ENCODE results near the gene PPT1. TPM values are rescaled to one million over a fixed set of nuclear protein-coding genes. Genes with fewer than 3 reads are reported as not detected.

PPT1 gene
- total RNA-seq, 6 donors from 2014 or later, result 35.6 to 190 (median 95.3) TPM

DNA sequence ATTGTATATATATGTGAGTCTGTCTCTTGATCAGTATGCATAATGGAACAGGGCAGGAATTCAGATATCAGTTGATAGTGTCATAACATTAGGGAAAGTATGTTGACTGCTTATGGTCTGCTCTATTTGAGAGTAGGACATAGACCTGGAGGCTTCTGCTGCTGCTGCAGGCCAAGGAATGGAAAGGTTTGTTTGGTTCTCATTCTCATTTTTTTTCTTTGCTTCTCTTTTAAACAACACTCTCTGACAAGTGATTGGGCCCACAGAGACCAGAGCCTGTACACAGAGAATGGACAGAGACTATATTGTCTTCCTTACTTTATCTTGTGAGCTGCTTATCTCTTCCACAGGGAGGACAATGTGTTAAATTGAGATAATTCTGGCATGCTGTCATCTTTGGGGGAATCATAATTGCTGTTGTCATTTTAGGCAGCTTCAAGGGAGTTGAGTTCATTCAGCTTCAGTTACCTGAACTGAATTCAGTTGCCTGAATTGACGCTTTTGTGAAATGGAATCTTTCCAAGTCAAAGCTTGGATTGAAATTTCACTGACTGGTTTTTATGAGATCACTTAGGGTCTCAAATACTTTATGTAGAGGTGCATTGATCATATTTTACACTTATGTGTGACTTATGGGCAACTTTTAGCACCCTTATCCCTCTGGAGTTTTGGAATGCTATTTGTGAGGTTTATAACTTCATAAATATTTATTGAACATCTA lies 39.6 kb downstream of the PPT1 start:
- Histone ChIP-seq H3K27me3 (no peaks in the 10 kb centered on the region), H3K4me1 (peaks cover 63 to 83% (median 73%) of the 10 kb centered on the region in 4 donors), H3K36me3 (peaks cover 0 to 43% (median 9%) of the 10 kb centered on the region in 4 donors), H3K4me3 (no peak overlapping the region), H3K27ac (peak overlapping the region in 3 of 4 donors; percentile 53 to 81 (median 80)), H3K9me3 (no peaks in the 10 kb centered on the region)
- TF ChIP-seq POLR2AphosphoS5 (IDR thresholded peaks at IDR 0.05) (no peak), EP300 (IDR thresholded peaks at IDR 0.05) (no peak), POLR2A (IDR thresholded peaks at IDR 0.05) (no peak)
- TF ChIP-seq, protein P1, sequence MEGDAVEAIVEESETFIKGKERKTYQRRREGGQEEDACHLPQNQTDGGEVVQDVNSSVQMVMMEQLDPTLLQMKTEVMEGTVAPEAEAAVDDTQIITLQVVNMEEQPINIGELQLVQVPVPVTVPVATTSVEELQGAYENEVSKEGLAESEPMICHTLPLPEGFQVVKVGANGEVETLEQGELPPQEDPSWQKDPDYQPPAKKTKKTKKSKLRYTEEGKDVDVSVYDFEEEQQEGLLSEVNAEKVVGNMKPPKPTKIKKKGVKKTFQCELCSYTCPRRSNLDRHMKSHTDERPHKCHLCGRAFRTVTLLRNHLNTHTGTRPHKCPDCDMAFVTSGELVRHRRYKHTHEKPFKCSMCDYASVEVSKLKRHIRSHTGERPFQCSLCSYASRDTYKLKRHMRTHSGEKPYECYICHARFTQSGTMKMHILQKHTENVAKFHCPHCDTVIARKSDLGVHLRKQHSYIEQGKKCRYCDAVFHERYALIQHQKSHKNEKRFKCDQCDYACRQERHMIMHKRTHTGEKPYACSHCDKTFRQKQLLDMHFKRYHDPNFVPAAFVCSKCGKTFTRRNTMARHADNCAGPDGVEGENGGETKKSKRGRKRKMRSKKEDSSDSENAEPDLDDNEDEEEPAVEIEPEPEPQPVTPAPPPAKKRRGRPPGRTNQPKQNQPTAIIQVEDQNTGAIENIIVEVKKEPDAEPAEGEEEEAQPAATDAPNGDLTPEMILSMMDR (IDR thresholded peaks at IDR 0.05), result no peak
- no peak for DNase-seq
- ATAC-seq (ENCODE audit: low FRiP score in 2 of 2), result no peak
- WGBS, 2 donors, result 67 to 71% methylated on average over 1 of the region's 1 CpG

DNA sequence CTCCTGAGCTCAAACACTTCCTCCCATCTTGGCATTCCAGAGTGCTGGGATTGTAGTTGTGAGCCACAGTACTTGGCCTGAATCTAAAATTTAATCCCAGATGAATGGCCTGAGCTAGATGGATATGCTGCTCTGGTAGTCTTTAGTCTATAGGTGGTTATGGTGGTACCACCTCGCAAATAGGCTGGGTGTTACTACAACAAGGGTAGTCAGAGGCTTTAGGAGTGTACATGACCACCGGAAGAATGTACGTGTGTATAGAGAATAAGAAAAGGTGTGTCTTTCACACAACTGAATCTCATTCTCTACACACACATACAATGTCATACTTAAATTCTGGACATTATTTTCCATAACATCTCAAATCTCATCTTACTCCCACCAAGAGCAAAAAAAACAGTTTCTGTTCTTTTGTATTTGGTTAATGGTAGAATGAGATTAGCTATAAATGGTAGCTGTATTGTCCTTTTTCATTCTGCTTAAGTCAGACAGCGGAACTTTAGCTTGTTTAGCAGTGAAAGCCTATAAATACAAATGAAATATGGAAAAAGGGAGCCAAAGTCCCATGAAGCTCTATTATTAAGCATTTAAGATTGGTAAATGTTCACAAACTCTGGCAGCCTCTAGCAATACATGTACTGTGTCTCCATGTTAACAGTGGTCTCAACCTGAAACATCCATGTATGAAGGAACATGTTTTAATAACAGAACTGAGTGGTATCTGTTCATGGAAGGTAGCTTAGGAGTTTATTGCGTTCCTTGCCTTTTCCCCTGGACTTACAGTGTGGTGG lies 40.3 kb downstream of the PPT1 start:
- no peaks in the 10 kb centered on the region for H3K27me3 ChIP-seq
- no peak overlapping the region for H3K4me3 ChIP-seq
- 93 to 98% methylated on average over 5 of the region's 5 CpGs for WGBS, 2 donors

DNA sequence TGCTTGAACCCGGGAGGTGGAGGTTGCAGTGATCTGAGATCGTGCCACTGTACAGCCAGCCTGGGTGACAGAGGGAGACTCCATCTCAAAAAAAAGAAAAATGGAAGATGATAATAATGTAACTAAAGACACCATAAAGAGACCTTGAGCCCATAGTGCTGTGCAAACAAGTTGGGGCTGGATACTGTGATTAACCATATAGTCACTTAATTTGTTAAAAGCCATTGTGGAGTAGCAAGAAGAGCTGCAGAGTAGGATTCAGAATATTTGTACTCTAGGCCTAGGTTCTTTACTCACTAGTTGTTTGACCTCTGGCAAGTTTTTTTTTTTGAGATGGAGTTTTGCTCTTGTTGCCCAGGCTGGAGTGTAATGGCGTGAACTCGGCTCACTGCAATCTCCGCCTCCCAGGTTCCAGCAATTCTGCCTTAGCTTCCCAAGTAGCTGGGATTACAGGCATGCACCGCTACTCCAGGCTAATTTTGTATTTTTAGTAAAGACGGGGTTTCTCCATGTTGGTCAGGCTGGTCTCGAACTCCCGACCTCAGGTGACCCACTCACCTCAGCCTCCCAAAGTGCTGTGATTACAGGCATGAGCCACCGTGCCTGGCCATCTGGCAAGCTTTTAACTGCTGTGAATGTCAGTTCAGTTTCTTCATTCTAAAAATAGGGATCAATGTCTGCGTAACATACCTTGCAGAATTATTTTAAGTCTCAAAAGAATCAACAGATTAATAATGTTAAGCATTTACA lies 43.7 kb downstream of the PPT1 start:
- no peak overlapping the region for H3K4me3 ChIP-seq
- no peaks in the 10 kb centered on the region for H3K27me3 ChIP-seq
- H3K36me3 ChIP-seq, result peaks cover 0 to 39% (median 0%) of the 10 kb centered on the region in 4 donors
- TF ChIP-seq POLR2AphosphoS5 (IDR thresholded peaks at IDR 0.05), result no peak
- no peak for TF ChIP-seq POLR2A (IDR thresholded peaks at IDR 0.05)
- TF ChIP-seq, protein P1 (IDR thresholded peaks at IDR 0.05), result no peak
- TF ChIP-seq EP300 (IDR thresholded peaks at IDR 0.05), result no peak
- 94% methylated on average over 10 to 11 of the region's 11 CpGs for WGBS, 2 donors
- H3K9me3 ChIP-seq, result no peaks in the 10 kb centered on the region
- peaks cover 50 to 83% (median 65%) of the 10 kb centered on the region in 4 donors for H3K4me1 ChIP-seq
- no peak for DNase-seq
- H3K27ac ChIP-seq, result no peak overlapping the region
- no peak for ATAC-seq (ENCODE audit: low FRiP score in 2 of 2)

More for the DNA sequence above, 40.3 kb downstream of the PPT1 start:
- Histone ChIP-seq H3K36me3 (peaks cover 0 to 41% (median 4%) of the 10 kb centered on the region in 4 donors), H3K27ac (peak overlapping the region in 2 of 4 donors; percentile 80 to 81), H3K4me1 (peaks cover 63 to 84% (median 73%) of the 10 kb centered on the region in 4 donors), H3K9me3 (no peaks in the 10 kb centered on the region)
- ATAC-seq (ENCODE audit: low FRiP score in 2 of 2), result no peak
- no peak for TF ChIP-seq POLR2A (IDR thresholded peaks at IDR 0.05)
- TF ChIP-seq, protein P1 (IDR thresholded peaks at IDR 0.05), result no peak
- TF ChIP-seq POLR2AphosphoS5 (IDR thresholded peaks at IDR 0.05), result no peak
- no peak for TF ChIP-seq EP300 (IDR thresholded peaks at IDR 0.05)
- DNase-seq, result no peak

DNA sequence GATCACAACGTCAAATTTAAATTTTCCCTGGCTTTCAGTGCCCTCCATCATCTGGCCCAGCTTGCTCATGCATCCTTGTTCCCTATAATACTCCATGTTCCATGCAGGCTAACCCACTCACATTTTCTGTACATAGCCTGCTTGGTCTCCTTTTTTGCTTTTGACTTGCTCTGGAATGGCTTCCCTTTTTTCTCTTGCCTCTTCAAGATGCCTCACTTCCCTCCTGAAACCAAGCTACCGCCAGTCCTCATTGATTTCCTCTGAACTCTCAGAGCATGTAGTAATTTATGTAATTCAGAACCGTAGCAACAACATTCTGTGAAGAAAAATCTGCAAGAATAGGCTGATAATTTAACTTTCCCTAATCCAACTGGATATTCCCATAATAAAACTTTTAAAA lies 46.2 kb downstream of the PPT1 start:
- ATAC-seq (ENCODE audit: low FRiP score in 2 of 2) (peak in 1 of 2 donors; percentile 32), DNase-seq (no peak)
- Histone ChIP-seq H3K27ac (peak overlapping the region in 1 of 4 donors; percentile 30), H3K27me3 (no peaks in the 10 kb centered on the region), H3K36me3 (peaks cover 0 to 43% (median 0%) of the 10 kb centered on the region in 4 donors), H3K9me3 (no peaks in the 10 kb centered on the region), H3K4me3 (no peak overlapping the region), H3K4me1 (peaks cover 45 to 76% (median 61%) of the 10 kb centered on the region in 4 donors)
- TF ChIP-seq POLR2A (IDR thresholded peaks at IDR 0.05), result no peak
- 62 to 76% methylated on average over 3 of the region's 3 CpGs for WGBS, 2 donors

DNA sequence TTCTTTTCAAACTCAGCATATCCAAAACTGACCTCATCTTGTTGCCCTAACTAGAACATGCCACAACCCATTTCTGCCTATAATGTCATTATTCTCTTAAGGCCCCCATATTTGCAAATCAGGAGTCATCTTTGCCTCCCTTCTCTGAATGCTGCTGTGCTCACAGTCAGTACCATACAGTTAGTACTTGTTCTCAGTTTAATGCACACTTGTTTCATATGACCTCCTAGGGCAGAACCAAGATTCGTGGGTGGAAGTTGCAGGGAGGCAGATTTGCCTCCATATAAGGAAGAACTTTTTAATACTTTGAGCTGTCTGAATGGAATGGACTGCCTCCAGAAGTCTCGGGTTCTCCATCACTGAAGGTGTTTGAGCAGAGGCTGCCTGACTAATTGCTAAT lies 47.3 kb downstream of the PPT1 start:
- 47 to 55% methylated on average over 2 of the region's 2 CpGs for WGBS, 2 donors
- Histone ChIP-seq H3K4me1 (peaks cover 52 to 76% (median 64%) of the 10 kb centered on the region in 4 donors), H3K27ac (peak overlapping the region in 2 of 4 donors; percentile 33 to 40), H3K4me3 (no peak overlapping the region), H3K36me3 (peaks cover 0 to 45% (median 0%) of the 10 kb centered on the region in 4 donors), H3K27me3 (no peaks in the 10 kb centered on the region), H3K9me3 (no peaks in the 10 kb centered on the region)
- ATAC-seq (ENCODE audit: low FRiP score in 2 of 2), result no peak
- TF ChIP-seq POLR2AphosphoS5 (IDR thresholded peaks at IDR 0.05) (no peak), EP300 (IDR thresholded peaks at IDR 0.05) (no peak), POLR2A (IDR thresholded peaks at IDR 0.05) (no peak)
- TF ChIP-seq, protein P1 (IDR thresholded peaks at IDR 0.05), result no peak
- DNase-seq, result no peak
